Thoracic aorta endothelial cell (primary cell): ENCODE data around the gene CRYBB3. TPM values are rescaled to one million over a fixed set of nuclear protein-coding genes. Genes with fewer than 3 reads are reported as not detected.

Experiments
- small RNA-seq: library from RNA; depleted of rRNA; stranded (forward); fragments of <200 nt; gene quantifications from one replicate; pipeline ENCODE3, GENCODE V24; 2012
- total RNA-seq: library from RNA; depleted of rRNA; stranded (reverse); fragments of >200 nt; gene quantifications from 2 replicates; pipeline ENCODE4 v1.2.3, GENCODE V29; 2012

The CRYBB3 gene
- not detected in 2 replicates for total RNA-seq

DNA sequence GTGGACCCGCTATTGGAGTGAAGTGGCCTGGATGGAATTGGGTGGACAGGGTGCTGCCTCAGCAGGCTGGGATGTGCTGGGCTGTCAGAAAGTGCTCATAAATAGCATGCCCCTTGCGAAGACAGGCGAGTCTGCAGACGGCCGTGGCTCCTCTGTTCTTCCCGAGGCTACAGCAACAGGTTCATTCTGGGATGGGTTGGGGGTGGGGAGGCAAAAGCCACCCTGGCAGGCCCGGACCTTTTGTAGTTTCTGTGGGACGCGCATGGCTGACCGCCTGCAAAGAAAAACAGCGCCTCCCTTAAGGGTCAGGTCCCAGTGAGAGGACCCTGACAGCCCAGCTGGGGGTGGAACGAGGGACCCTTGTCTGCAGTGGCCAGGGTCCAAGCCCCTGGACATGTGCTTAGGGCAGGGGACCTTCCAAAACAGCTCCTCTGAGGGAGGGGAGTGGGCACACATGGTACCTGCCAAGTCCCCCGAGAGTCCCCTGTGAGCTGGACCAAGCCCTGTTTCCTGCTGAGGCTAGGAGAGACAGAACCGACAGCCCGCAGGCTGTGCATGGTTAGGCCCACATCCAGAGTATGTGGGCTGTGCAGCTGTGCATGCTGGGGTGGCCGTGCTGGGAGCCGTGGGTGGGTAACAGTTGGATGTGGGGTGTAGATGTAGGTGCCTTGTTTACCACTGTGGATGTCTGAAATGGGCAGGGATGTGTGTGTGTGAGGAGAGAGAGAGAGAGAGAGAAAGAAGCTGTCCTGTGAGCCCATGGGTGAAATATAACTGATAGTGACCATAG is at the start of gene CRYBB3:
CRYBB3 (plus strand) TSS at position 128 of the 790 bp plus-strand sequence. CDS start 1,539 bp downstream, outside the sequence.

DNA sequence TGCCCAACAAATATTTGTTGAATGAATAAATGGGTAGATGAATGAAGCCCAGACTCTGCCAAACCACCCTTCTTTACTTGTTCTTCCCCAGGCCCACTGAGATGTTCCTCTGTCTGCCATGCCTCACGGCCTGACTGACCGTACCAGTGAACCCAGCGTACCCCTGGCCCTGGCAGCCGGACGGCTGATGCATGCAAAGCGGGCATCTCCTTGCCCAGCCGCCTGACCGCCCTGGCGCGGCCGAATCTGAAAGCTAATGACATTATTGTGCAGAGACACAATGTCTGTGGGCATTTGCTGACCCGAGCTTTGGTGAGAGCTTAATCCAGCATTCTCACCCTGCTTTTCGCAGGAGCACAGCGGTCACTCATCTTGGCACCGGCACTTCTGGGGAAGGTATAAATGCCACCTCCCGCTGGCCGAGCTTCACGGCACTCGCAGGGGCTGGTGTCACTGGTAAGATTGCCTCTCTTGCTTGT is 19.6 kb downstream of the CRYBB3 start, which contains the start of gene CRYBB2:
CRYBB2 (plus strand) TSS at position 429 of the 479 bp plus-strand sequence. CDS start 1,791 bp downstream, outside the sequence.

Small RNA genes lying within 50 kb of the gene (small RNA-seq; reads per million reads assigned to genes)
- gene Z99916.2 = 0.63 reads per million

Other genes with a start within 250 kb of the CRYBB3 start
- gene KIAA1671, start 247.1 kb upstream of the CRYBB3 start, total RNA-seq = 52.7 and 63.3 TPM in 2 replicates
- 0.27 TPM in 1 of 2 replicates, not detected in the other for gene CRYBB2, start 19.8 kb downstream of the CRYBB3 start, total RNA-seq